Right ventricle myocardium inferior (tissue), 1 donor: Measurements from ENCODE around the gene PRIMPOL. TPM values are rescaled to one million over a fixed set of nuclear protein-coding genes. Genes with fewer than 3 reads are reported as not detected.

Experiments used
- ATAC-seq: fragments of 200-7000 bp; cut with Tn5 transposase; one replicate; pipeline ENCODE4 v1.9.1; 2020; ENCODE audit warnings: mild to moderate bottlenecking, moderate library complexity
- DNase-seq: peaks from one replicate; pipeline ENCODE4 v3.0.0; 2021; ENCODE audit errors: missing footprints
- intact Hi-C: fragments of 100-400 bp; cut with DNase I; formaldehyde crosslinking; loops from one replicate; pipeline ENCODE4 v1.11.0; 2022
- total RNA-seq: library from RNA; stranded (reverse); fragmentation: NEBNext Ultra II Directional; extraction: Animal tissue kit (Norgen Biotek cat#: 25700); gene quantifications from one replicate; pipeline ENCODE4 v1.2.1, GENCODE V29; 2021
- donor health status: DM: no; HTN: yes; CAD: no; lungs with severe emphysema.

The PRIMPOL gene
- total RNA-seq, 1 donor from 2014 or later = 10.8 TPM

GRCh38 chr4:184688005-184688404, 38.5 kb downstream of the PRIMPOL start:
- ATAC-seq = no peak
- intact Hi-C loops = no loop called here
- DNase-seq = no peak

GRCh38 chr4:184688447-184688846, 38.9 kb downstream of the PRIMPOL start:
- DNase-seq = no peak
- no peak for ATAC-seq
- intact Hi-C loops = no loop called here

- intact Hi-C loops = no loop called here
- ATAC-seq (no peak), DNase-seq (no peak)
Observed at GRCh38 chr4:184689681-184690080, 40.1 kb downstream of the PRIMPOL start.

DNA sequence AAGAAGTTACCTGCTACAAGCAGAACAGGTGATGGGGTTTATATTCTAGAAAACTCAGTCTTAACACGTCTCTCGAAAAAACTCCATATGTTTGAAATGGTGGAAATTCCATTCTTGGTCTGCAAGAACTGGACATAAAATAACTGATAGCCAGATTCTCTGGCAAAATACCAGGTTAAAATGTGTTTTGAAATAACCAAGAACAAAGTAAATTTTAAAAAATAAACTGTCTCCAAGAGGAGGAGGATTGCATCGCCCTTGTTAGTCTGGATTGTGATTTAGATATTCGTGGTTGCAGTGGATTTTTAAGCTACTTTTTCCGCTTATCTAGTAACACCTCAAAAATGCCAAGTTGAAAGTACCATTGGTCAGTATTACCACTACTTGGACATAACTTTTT, 43.5 kb downstream of the PRIMPOL start:
- DNase-seq = no peak
- no peak for ATAC-seq

GRCh38 chr4:184694412-184694956, 44.9 kb downstream of the PRIMPOL start:
- ATAC-seq = no peak
- DNase-seq = no peak
- intact Hi-C loops = no loop called here

More for the DNA sequence above, 43.5 kb downstream of the PRIMPOL start:
- intact Hi-C loops = no loop called here

DNA sequence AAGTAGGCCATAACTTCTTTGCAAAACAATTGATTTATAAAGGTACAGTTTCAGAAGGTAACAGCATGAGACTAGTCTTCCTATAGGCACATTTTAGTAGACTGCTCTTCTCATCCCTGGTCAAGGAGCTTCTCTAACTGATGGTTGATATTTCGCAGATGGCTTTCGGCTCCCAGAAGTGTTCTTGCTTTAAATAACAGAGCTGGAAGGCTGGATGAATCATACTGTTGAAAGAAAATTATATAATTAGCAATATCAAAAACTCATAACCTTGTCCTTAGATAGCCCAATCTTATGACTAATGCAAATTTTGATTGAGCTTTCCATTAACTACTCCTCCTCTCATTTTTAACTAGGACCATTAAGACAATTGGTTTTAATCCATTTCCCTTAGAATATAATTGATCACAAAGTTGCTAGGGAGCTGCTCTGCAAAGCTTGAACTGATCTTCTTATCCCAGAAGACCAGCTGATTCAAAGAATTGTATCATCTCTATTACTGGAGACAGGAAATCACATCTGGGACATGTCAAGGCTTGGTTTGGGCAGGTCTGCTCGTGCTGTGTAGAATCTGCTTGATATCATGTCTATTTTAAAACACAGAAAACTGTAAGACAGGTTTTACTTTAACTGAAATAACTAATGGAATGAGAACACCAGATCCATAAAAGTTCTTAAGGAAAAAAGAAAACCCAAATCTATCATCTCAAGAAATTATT, 45.8 kb downstream of the PRIMPOL start:
- DNase-seq (no peak), ATAC-seq (peak; percentile 59)
- intact Hi-C loops = no loop called here

- DNase-seq = no peak
- intact Hi-C loops = no loop called here
- ATAC-seq = no peak
Observed at GRCh38 chr4:184697956-184698355, 48.4 kb downstream of the PRIMPOL start.

DNA sequence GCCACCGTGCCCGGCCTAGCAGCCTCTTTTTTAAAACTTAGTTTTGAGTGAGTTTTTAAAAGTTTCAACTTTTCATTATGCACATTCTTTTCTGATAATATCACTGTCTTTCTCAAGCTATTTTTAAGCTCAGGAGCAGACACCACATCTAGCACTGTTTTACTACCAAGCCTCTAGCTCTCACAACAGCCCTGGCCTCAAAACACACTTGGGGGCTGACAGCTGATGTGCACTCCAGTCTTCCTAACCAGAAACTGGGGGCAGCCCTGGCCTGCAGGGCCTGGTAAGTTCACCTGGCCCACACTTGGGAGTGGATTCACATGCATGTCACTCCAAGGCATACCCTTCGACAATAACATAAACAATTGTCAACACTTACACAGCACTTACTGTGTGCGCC, 50.4 kb downstream of the PRIMPOL start:
- intact Hi-C loops = no loop called here

GRCh38 chr4:184702114-184702513, 52.6 kb downstream of the PRIMPOL start:
- DNase-seq (no peak), ATAC-seq (no peak)
- intact Hi-C loops = no loop called here

More for the DNA sequence above, 50.4 kb downstream of the PRIMPOL start:
- no peak for ATAC-seq
- DNase-seq = no peak

DNA sequence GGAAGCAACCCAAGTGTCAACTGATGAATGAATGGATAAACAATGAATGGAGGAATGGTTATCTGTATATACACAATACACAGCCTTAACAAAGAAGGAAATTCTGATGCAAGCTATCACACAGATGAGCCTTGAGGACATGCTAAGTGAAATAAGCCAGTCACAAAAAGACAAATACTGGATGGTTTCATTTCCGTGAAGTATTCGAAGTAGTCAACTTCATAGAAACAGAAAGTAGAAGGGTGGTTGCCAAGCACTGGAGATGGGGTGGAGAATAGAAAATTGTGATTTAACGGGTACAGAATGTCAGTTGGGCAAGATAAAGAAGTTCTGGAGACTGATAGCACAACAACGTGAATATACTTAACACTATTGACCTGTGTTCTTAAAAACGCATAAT, 56.2 kb downstream of the PRIMPOL start:
- no peak for DNase-seq
- no peak for ATAC-seq
- intact Hi-C loops = no loop called here

DNA sequence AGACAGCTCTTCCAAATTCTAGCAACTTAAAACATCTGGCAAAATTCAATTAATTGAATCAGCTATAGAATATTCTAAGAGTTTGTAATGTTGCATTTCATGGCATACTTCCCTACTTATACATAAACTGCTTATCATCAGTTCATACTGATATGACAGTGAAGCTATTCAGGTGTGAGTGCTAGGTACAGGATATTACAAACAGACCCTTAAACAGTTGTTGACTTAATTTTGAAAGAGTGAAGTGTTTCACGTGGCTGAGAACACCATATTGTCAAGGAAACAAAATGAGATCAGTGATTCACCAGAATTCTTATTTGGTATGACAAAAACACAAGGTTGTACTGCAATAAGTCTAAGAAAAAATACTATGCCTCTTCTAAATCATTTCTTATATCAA, 56.9 kb downstream of the PRIMPOL start:
- DNase-seq (no peak), ATAC-seq (no peak)
- intact Hi-C loops = no loop called here

- intact Hi-C loops = no loop called here
- no peak for ATAC-seq
- DNase-seq = no peak
Observed at GRCh38 chr4:184712322-184712721, 62.8 kb downstream of the PRIMPOL start.

DNA sequence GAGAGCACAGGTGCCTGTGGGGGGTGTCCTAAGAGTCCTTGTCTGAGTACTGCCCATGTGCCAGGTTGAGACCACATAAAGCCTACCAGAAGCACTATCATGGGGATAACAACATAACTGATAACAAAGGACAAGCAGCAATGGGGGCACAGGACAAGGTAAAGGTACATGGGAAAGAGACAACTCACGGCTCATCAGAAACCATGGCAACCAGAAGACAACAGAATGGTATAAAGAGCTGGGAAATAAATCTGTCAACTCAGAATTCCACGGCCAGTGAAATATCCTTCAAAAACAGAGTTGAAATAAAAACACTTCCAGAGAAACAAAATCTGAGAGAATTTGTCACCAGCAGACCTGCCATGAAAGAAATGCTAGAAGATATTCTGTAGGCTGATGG, 64.3 kb downstream of the PRIMPOL start:
- intact Hi-C loops = no loop called here
- no peak for DNase-seq

GRCh38 chr4:184715526-184715925, 66.0 kb downstream of the PRIMPOL start:
- intact Hi-C loops = no loop called here
- ATAC-seq (no peak), DNase-seq (no peak)

More for the DNA sequence above, 64.3 kb downstream of the PRIMPOL start:
- ATAC-seq = no peak

GRCh38 chr4:184719407-184719806, 69.9 kb downstream of the PRIMPOL start:
- intact Hi-C loops = no loop called here
- no peak for DNase-seq
- no peak for ATAC-seq

DNA sequence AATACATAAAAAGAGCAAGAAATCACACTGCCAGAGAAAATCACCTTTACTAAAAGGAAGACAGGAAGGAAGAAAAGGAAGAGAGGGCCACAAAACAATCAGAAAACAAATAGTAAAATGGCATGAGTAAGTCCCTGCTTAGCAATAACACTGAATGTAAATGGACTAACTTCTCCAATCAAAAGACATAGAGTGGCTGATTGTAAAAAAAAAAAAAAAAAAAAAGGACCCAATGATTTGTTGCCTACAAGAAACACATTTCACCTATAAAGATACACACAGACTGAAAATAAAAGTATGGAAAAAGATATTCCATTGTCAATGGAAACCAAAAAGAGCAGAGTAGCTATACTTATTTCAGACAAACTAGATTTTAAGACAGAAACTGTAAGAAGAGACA, 71.7 kb downstream of the PRIMPOL start:
- ATAC-seq (no peak), DNase-seq (no peak)
- intact Hi-C loops = no loop called here

- ATAC-seq (no peak), DNase-seq (no peak)
- intact Hi-C loops = no loop called here
Observed at GRCh38 chr4:184722798-184723197, 73.3 kb downstream of the PRIMPOL start.

- intact Hi-C loops = no loop called here
- no peak for DNase-seq
- no peak for ATAC-seq
Observed at GRCh38 chr4:184727430-184727829, 77.9 kb downstream of the PRIMPOL start.

DNA sequence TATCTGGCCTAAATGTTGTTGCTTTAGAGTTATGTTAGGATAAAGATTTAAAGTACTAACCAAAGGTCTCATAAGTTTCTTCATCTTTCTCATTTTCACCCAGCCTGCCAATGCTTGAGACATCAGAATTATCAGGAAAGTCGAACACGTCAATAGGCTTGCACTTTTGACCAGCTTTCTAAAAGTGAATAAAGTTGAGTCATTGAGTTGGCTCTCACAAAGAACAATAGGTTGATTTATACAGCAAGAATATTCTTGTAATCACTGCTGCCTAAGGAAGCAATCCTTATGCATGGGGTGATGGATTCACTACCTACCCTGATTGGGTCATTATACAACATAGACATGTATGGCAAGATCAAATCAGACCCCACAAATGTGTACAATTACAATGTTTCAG, 79.3 kb downstream of the PRIMPOL start:
- intact Hi-C loops = no loop called here
- ATAC-seq (no peak), DNase-seq (no peak)

DNA sequence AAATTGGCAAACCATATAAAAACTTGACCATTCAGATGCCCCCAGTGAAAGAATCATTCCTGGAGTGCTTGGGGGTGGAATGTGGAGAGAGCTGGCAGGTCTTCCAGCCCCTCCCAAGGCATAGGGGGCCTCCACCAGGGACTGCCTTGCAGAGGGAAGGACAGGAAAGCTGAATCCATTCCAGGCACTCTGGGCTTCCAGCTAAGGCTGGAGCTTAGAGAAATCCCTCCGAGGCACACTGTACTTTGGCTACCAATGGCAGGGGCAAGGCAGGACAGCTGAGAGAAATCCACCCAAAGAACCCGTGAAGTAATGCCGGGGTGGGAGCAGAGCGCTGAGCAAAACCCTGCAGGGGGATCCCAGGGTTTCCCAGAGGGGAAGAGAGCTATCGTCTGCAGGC, 80.4 kb downstream of the PRIMPOL start:
- intact Hi-C loops = no loop called here
- DNase-seq (no peak), ATAC-seq (no peak)

GRCh38 chr4:184731056-184731455, 81.5 kb downstream of the PRIMPOL start:
- intact Hi-C loops = no loop called here
- ATAC-seq (no peak), DNase-seq (no peak)
